Measurements from ENCODE around the gene FEZ2.
"Not testable (repeated sequence)": the region's sequence is repeated elsewhere in the genome, so short reads cannot be mapped to it uniquely, and the experiment has no call there.

Gene FEZ2

GRCh38 chr2:36607947-36608346 lies 10.0 kb upstream of the FEZ2 start:
- Histone ChIP-seq H3K9ac (ENCODE audit: low read length) (no peak overlapping the region), H3K27me3 (ENCODE audit: low read length) (no peaks in the 10 kb centered on the region), H2AFZ (ENCODE audit: low read depth, low read length, severe bottlenecking) (no peak overlapping the region), H4K20me1 (ENCODE audit: low read depth, low read length) (no peaks in the 10 kb centered on the region), H3K4me3 (ENCODE audit: insufficient read depth, low read length, poor library complexity, severe bottlenecking) (no peak overlapping the region), H3K79me2 (ENCODE audit: insufficient read depth, low read length) (no peaks in the 10 kb centered on the region), H3K9me3 (ENCODE audit: insufficient read depth, low read length) (no peaks in the 10 kb centered on the region), H3K27ac (ENCODE audit: low read depth, low read length) (no peak overlapping the region), H3K36me3 (ENCODE audit: low read length) (no peaks in the 10 kb centered on the region), H3K4me2 (ENCODE audit: low read depth, low read length, poor library complexity, severe bottlenecking) (no peak overlapping the region), H3K9me2 (replicated peaks; ENCODE audit: insufficient read depth, low read length) (no peaks in the 10 kb centered on the region), H3F3A (ENCODE audit: insufficient read depth) (no peaks in the 10 kb centered on the region)
- TF ChIP-seq CTCF (IDR thresholded peaks at IDR 0.05; ENCODE audit: insufficient read depth, low read length, poor library complexity, severe bottlenecking) (no peak), EZH2phosphoT487 (conservative IDR thresholded peaks at IDR 0.05; ENCODE audit: low read length) (no peak)

- H3F3A ChIP-seq (ENCODE audit: insufficient read depth): no peaks in the 10 kb centered on the region
- no peaks in the 10 kb centered on the region for H3K9me2 ChIP-seq (replicated peaks; ENCODE audit: insufficient read depth, low read length)
- no peaks in the 10 kb centered on the region for H3K79me2 ChIP-seq (ENCODE audit: insufficient read depth, low read length)
- H4K20me1 ChIP-seq (ENCODE audit: low read depth, low read length): no peaks in the 10 kb centered on the region
- H2AFZ ChIP-seq (ENCODE audit: low read depth, low read length, severe bottlenecking): no peak overlapping the region
- no peaks in the 10 kb centered on the region for H3K27me3 ChIP-seq (ENCODE audit: low read length)
- H3K4me3 ChIP-seq (ENCODE audit: insufficient read depth, low read length, poor library complexity, severe bottlenecking): no peak overlapping the region
- no peak overlapping the region for H3K27ac ChIP-seq (ENCODE audit: low read depth, low read length)
- no peak overlapping the region for H3K9ac ChIP-seq (ENCODE audit: low read length)
- H3K9me3 ChIP-seq (ENCODE audit: insufficient read depth, low read length): no peaks in the 10 kb centered on the region
- no peak overlapping the region for H3K4me2 ChIP-seq (ENCODE audit: low read depth, low read length, poor library complexity, severe bottlenecking)
- TF ChIP-seq EZH2phosphoT487 (conservative IDR thresholded peaks at IDR 0.05; ENCODE audit: low read length) (no peak), CTCF (IDR thresholded peaks at IDR 0.05; ENCODE audit: insufficient read depth, low read length, poor library complexity, severe bottlenecking) (no peak)
- H3K36me3 ChIP-seq (ENCODE audit: low read length): no peaks in the 10 kb centered on the region
Measured at GRCh38 chr2:36606925-36607324, 9.0 kb upstream of the FEZ2 start.

- Histone ChIP-seq H2AFZ (ENCODE audit: low read depth, low read length, severe bottlenecking) (no peak overlapping the region), H3K9me3 (ENCODE audit: insufficient read depth, low read length) (no peaks in the 10 kb centered on the region), H3F3A (ENCODE audit: insufficient read depth) (no peaks in the 10 kb centered on the region), H3K9ac (ENCODE audit: low read length) (no peak overlapping the region), H3K4me2 (ENCODE audit: low read depth, low read length, poor library complexity, severe bottlenecking) (no peak overlapping the region), H3K79me2 (ENCODE audit: insufficient read depth, low read length) (no peaks in the 10 kb centered on the region), H3K27me3 (ENCODE audit: low read length) (no peaks in the 10 kb centered on the region), H3K27ac (ENCODE audit: low read depth, low read length) (no peak overlapping the region), H4K20me1 (ENCODE audit: low read depth, low read length) (no peaks in the 10 kb centered on the region), H3K4me3 (ENCODE audit: insufficient read depth, low read length, poor library complexity, severe bottlenecking) (no peak overlapping the region), H3K36me3 (ENCODE audit: low read length) (no peaks in the 10 kb centered on the region), H3K9me2 (replicated peaks; ENCODE audit: insufficient read depth, low read length) (no peaks in the 10 kb centered on the region)
- no peak for TF ChIP-seq CTCF (IDR thresholded peaks at IDR 0.05; ENCODE audit: insufficient read depth, low read length, poor library complexity, severe bottlenecking)
- no peak for TF ChIP-seq EZH2phosphoT487 (conservative IDR thresholded peaks at IDR 0.05; ENCODE audit: low read length)
Measured at GRCh38 chr2:36605273-36605672, 7.3 kb upstream of the FEZ2 start.

- not testable (repeated sequence) for H3K27ac ChIP-seq (ENCODE audit: low read depth, low read length); H3K9ac ChIP-seq (ENCODE audit: low read length); H4K20me1 ChIP-seq (ENCODE audit: low read depth, low read length); H3K4me2 ChIP-seq (ENCODE audit: low read depth, low read length, poor library complexity, severe bottlenecking); H3K79me2 ChIP-seq (ENCODE audit: insufficient read depth, low read length); H2AFZ ChIP-seq (ENCODE audit: low read depth, low read length, severe bottlenecking); H3K9me3 ChIP-seq (ENCODE audit: insufficient read depth, low read length); H3K36me3 ChIP-seq (ENCODE audit: low read length); H3K9me2 ChIP-seq (replicated peaks; ENCODE audit: insufficient read depth, low read length); H3K27me3 ChIP-seq (ENCODE audit: low read length); H3F3A ChIP-seq (ENCODE audit: insufficient read depth); H3K4me3 ChIP-seq (ENCODE audit: insufficient read depth, low read length, poor library complexity, severe bottlenecking)
Measured at GRCh38 chr2:36603629-36604028, 5.7 kb upstream of the FEZ2 start.
